Liver (tissue), 9 donors: ENCODE data around the gene SH2D2A. TPM values are rescaled to one million over a fixed set of nuclear protein-coding genes. Genes with fewer than 3 reads are reported as not detected.

ENCODE experiments used
- DNase-seq: peaks from one replicate; pipeline ENCODE4 v3.0.0-alpha.2; 2017; ENCODE audit warnings: low spot score
- H3K27ac ChIP-seq, 2 donors: one replicate each; pipeline ENCODE4 v1.7.0; 2013; ENCODE audit warnings: inconsistent platforms in 2 of 2, low read length in 2 of 2, control low read depth in 1 of 2, low read depth in 1 of 2, mild to moderate bottlenecking in 1 of 2
- H3K27me3 ChIP-seq, 4 donors: one replicate each; pipeline versions ENCODE4 v1.6.1 to v1.7.0; 2013; ENCODE audit warnings: low read length in 3 of 4, inconsistent platforms in 1 of 4, mild to moderate bottlenecking in 1 of 4, moderate library complexity in 1 of 4; ENCODE audit not compliant: control insufficient read depth in 4 of 4, insufficient read depth in 4 of 4
- H3K36me3 ChIP-seq, 4 donors: one replicate each; pipeline versions ENCODE4 v1.6.1 to v1.7.0; 2013; ENCODE audit warnings: low read length in 3 of 4, mild to moderate bottlenecking in 3 of 4, low read depth in 1 of 4, moderate library complexity in 1 of 4; ENCODE audit not compliant: control insufficient read depth in 4 of 4, insufficient read depth in 3 of 4
- H3K4me1 ChIP-seq, 4 donors: one replicate each; pipeline versions ENCODE4 v1.6.1 to v1.7.0; 2013; ENCODE audit warnings: low read length in 3 of 4, mild to moderate bottlenecking in 3 of 4, moderate library complexity in 1 of 4; ENCODE audit not compliant: control insufficient read depth in 4 of 4, insufficient read depth in 4 of 4
- H3K4me3 ChIP-seq, 3 donors: one replicate each; pipeline versions ENCODE4 v1.6.1 to v1.7.0; 2013; ENCODE audit warnings: low read length in 3 of 3, control low read depth in 1 of 3, low read depth in 1 of 3, mild to moderate bottlenecking in 1 of 3
- H3K9ac ChIP-seq, 2 donors: one replicate each; pipeline ENCODE4 v1.7.0; 2013; ENCODE audit warnings: low read length in 2 of 2, mild to moderate bottlenecking in 2 of 2, moderate library complexity in 2 of 2, control low read depth in 1 of 2, low read depth in 1 of 2
- H3K9me3 ChIP-seq, 4 donors: one replicate each; pipeline versions ENCODE4 v1.6.1 to v1.7.0; 2013; ENCODE audit warnings: low read length in 3 of 4; ENCODE audit not compliant: control insufficient read depth in 4 of 4
- FOXA1 ChIP-seq: IDR thresholded peaks from 2 replicates; pipeline ENCODE4 v1.6.1; 2016; ENCODE audit warnings: antibody characterized with exemption
- FOXA2 ChIP-seq: IDR thresholded peaks from 2 replicates; pipeline ENCODE4 v1.6.1; 2016; ENCODE audit warnings: antibody characterized with exemption
- JUND ChIP-seq, 2 donors: IDR thresholded peaks; 2 replicates each; pipeline ENCODE4 v1.6.1; 2016; ENCODE audit warnings: antibody characterized with exemption in 2 of 2
- MAX ChIP-seq: IDR thresholded peaks from 2 replicates; pipeline ENCODE4 v1.6.1; 2016; ENCODE audit warnings: antibody characterized with exemption
- NR2F2 ChIP-seq: IDR thresholded peaks from 2 replicates; pipeline ENCODE4 v1.6.1; 2016; ENCODE audit warnings: antibody characterized with exemption
- RXRA ChIP-seq, 2 donors: IDR thresholded peaks; 2 replicates each; pipeline ENCODE4 v1.6.1; 2017 to 2018; ENCODE audit warnings: antibody characterized with exemption in 2 of 2, mild to moderate bottlenecking in 1 of 2
- SP1 ChIP-seq: IDR thresholded peaks from 2 replicates; pipeline ENCODE4 v1.6.1; 2018; ENCODE audit warnings: antibody characterized with exemption, mild to moderate bottlenecking
- YY1 ChIP-seq: IDR thresholded peaks from 2 replicates; pipeline ENCODE4 v1.6.1; 2016; ENCODE audit warnings: antibody characterized with exemption, mild to moderate bottlenecking
- ZBTB33 ChIP-seq: IDR thresholded peaks from 2 replicates; pipeline ENCODE4 v1.6.1; 2016; ENCODE audit warnings: antibody characterized with exemption
- WGBS: extraction: QIAGEN DNeasy Blood & Tissue Kit; methylation state at CpG from one replicate; pipeline ENCODE4 v1.1.7; 2013; 5-methylcytosine and 5-hydroxymethylcytosine counted together
- polyA plus RNA-seq, 2 donors: library from polyadenylated mRNA; stranded (reverse) in 1 of 2; unstranded in 1 of 2; fragments of 200-250 nt in 1 of 2; fragments of >200 nt in 1 of 2; fragmentation: Nextera tagmentation in 1 of 2; extraction: Ambion mirVana in 1 of 2; gene quantifications; one replicate each; pipeline versions ENCODE4 v1.2.1 to v1.2.3, GENCODE V29; 2013 to 2015
- total RNA-seq, 2 donors: library from RNA; depleted of rRNA; stranded (reverse); fragments of >200 nt; gene quantifications; one replicate each; pipeline ENCODE4 v1.2.3, GENCODE V29; 2014
- TF ChIP-seq, protein P1 (sequence below): IDR thresholded peaks from 2 replicates; pipeline ENCODE4 v1.6.1; 2016; ENCODE audit warnings: antibody characterized with exemption, mild to moderate bottlenecking
- donor health status: healthy.
- donor health status: healthy.
- donor health status: healthy.
- donor health status: healthy.
- donor health status: healthy.

The SH2D2A gene
- total and polyA plus RNA-seq, 4 donors: 0.14 to 0.38 (median 0.24) TPM

DNA sequence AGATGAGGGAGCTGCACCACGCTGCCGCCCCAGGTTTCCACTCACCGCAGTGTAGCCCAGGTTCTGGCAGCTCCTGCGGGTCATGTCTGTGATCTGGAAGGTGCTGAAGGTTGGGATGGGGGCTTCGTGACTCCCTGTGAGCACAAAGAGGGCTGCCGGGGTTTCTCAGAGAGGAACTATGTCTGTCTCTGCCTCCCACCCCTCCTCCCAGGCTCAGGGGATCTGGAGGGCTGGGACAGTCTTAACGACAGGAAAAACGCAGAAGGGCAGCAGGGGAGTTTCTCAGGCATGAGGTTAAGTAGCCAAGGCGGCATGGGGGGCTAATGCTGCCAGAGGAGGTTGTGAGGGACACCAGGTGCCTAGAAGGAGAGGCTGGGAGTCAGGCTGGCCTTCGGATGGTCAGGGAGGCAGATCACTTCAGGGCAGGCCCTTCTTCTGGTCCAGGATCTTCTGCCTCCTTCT is 656 bp downstream of the SH2D2A start:
- Histone ChIP-seq H3K36me3 (no peaks in the 10 kb centered on the region), H3K27me3 (no peaks in the 10 kb centered on the region)

GRCh38 chr1:156815307-156815826 is 1.3 kb downstream of the SH2D2A start:
- no peak for DNase-seq
- TF ChIP-seq RXRA (IDR thresholded peaks at IDR 0.05) (peak; percentile 66 to 79), NR2F2 (peak; percentile 89), ZBTB33 (no peak), SP1 (peak; percentile 40), FOXA1 (no peak), MAX (no peak)
- TF ChIP-seq, protein P1, sequence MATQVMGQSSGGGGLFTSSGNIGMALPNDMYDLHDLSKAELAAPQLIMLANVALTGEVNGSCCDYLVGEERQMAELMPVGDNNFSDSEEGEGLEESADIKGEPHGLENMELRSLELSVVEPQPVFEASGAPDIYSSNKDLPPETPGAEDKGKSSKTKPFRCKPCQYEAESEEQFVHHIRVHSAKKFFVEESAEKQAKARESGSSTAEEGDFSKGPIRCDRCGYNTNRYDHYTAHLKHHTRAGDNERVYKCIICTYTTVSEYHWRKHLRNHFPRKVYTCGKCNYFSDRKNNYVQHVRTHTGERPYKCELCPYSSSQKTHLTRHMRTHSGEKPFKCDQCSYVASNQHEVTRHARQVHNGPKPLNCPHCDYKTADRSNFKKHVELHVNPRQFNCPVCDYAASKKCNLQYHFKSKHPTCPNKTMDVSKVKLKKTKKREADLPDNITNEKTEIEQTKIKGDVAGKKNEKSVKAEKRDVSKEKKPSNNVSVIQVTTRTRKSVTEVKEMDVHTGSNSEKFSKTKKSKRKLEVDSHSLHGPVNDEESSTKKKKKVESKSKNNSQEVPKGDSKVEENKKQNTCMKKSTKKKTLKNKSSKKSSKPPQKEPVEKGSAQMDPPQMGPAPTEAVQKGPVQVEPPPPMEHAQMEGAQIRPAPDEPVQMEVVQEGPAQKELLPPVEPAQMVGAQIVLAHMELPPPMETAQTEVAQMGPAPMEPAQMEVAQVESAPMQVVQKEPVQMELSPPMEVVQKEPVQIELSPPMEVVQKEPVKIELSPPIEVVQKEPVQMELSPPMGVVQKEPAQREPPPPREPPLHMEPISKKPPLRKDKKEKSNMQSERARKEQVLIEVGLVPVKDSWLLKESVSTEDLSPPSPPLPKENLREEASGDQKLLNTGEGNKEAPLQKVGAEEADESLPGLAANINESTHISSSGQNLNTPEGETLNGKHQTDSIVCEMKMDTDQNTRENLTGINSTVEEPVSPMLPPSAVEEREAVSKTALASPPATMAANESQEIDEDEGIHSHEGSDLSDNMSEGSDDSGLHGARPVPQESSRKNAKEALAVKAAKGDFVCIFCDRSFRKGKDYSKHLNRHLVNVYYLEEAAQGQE: peak; percentile 23
- peak overlapping the region; percentile 74 to 84 for H3K27ac ChIP-seq
- WGBS: 47% methylated on average over 5 of the region's 5 CpGs
- no peak overlapping the region for H3K4me3 ChIP-seq
- H3K27me3 ChIP-seq: no peaks in the 10 kb centered on the region
- H3K9me3 ChIP-seq: no peaks in the 10 kb centered on the region
- H3K4me1 ChIP-seq: peaks cover 3 to 8% (median 6%) of the 10 kb centered on the region in 4 donors
- H3K36me3 ChIP-seq: no peaks in the 10 kb centered on the region
- H3K9ac ChIP-seq: peak overlapping the region in 1 of 2 donors; percentile 49

More for the DNA sequence above, 656 bp downstream of the SH2D2A start:
- TF ChIP-seq JUND (IDR thresholded peaks at IDR 0.05) (no peak), FOXA2 (no peak)
- H3K9me3 ChIP-seq: no peaks in the 10 kb centered on the region
- peak overlapping the region; percentile 49 to 66 for H3K9ac ChIP-seq
- no peak for DNase-seq
- peak overlapping the region; percentile 66 to 84 for H3K27ac ChIP-seq
- 63% methylated on average over 10 of the region's 10 CpGs for WGBS
- peak overlapping the region in 1 of 3 donors; percentile 28 for H3K4me3 ChIP-seq
- H3K4me1 ChIP-seq: peaks cover 3 to 8% (median 6%) of the 10 kb centered on the region in 4 donors

GRCh38 chr1:156814571-156815260 is 1.9 kb downstream of the SH2D2A start:
- Histone ChIP-seq H3K4me3 (no peak overlapping the region), H3K27me3 (no peaks in the 10 kb centered on the region), H3K27ac (peak overlapping the region; percentile 74 to 84), H3K4me1 (peaks cover 3 to 8% (median 6%) of the 10 kb centered on the region in 4 donors), H3K36me3 (no peaks in the 10 kb centered on the region), H3K9me3 (no peaks in the 10 kb centered on the region), H3K9ac (no peak overlapping the region)
- no peak for DNase-seq
- TF ChIP-seq FOXA2: no peak
- TF ChIP-seq FOXA1: no peak
- no peak for TF ChIP-seq YY1
- no peak for TF ChIP-seq RXRA (IDR thresholded peaks at IDR 0.05)
- no peak for TF ChIP-seq ZBTB33
- TF ChIP-seq NR2F2: no peak
- 86% methylated on average over 7 of the region's 7 CpGs for WGBS
